ENCODE results near the gene BMP6. TPM values are rescaled to one million over a fixed set of nuclear protein-coding genes. Genes with fewer than 3 reads are reported as not detected.
"Not testable (repeated sequence)": the region's sequence is repeated elsewhere in the genome, so short reads cannot be mapped to it uniquely, and the experiment has no call there.

The BMP6 gene
- polyA plus RNA-seq, 1 donor (not counting 4 experiments of a cell fraction or from before 2014, with no cell fraction given) = 0.05 TPM

DNA sequence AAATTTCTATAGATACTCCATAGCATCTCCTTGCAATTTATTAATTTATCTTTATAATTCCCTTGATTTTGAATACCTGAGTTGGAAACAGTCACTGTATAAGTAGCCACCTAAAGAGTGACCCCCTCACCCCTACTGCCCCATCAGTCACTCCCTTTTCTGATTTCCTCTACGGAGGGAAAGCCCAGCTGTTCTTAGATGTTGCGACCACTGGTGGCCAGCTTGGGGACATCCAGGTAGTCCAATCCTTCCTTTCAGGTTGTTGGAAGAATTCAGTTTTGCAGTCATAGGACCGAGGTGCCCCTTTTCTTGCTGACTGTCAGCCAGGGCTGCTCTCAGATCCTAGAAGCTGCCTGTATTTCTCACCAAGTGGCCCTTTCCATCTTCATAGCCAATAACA lies 87.8 kb downstream of the BMP6 start:
- Histone ChIP-seq H3K36me3 (ENCODE audit: control insufficient read depth in 2 of 2, extremely low read depth in 1 of 2, insufficient read depth in 2 of 2, low read length in 2 of 2) (no peaks in the 10 kb centered on the region), H2AFZ (ENCODE audit: control insufficient read depth, low read length) (no peak overlapping the region), H3K27ac (ENCODE audit: control insufficient read depth, insufficient read depth, low read length) (no peak overlapping the region), H3K9ac (ENCODE audit: control insufficient read depth, extremely low read depth, insufficient read depth, low read length) (no peak overlapping the region), H3K9me3 (ENCODE audit: control insufficient read depth, low read depth, low read length) (no peaks in the 10 kb centered on the region), H3K79me2 (ENCODE audit: control insufficient read depth, insufficient read depth, low read length) (no peaks in the 10 kb centered on the region), H3K27me3 (ENCODE audit: control insufficient read depth, extremely low read depth, insufficient read depth, low read length) (no peaks in the 10 kb centered on the region), H3K4me3 (ENCODE audit: control insufficient read depth in 2 of 3, extremely low read depth in 1 of 3, insufficient read depth in 2 of 3, low read depth in 1 of 3, low read length in 3 of 3) (no peak overlapping the region), H3K4me2 (ENCODE audit: control insufficient read depth, extremely low read depth, insufficient read depth, low read depth, low read length) (no peak overlapping the region), H4K20me1 (ENCODE audit: control insufficient read depth, extremely low read depth, insufficient read depth, low read length) (no peaks in the 10 kb centered on the region), H3K9me1 (ENCODE audit: control insufficient read depth, extremely low read depth, insufficient read depth, low read length) (no peaks in the 10 kb centered on the region), H3K4me1 (ENCODE audit: control insufficient read depth, extremely low read depth, insufficient read depth, low read length) (no peaks in the 10 kb centered on the region)
- dilution Hi-C loops (cut with MboI; ENCODE audit: extremely low pct_ligation_motif_present, low sequenced_read_pairs) = no loop called here
- TF ChIP-seq EZH2 (IDR thresholded peaks at IDR 0.05; ENCODE audit: low read length) (no peak), CTCF (optimal IDR thresholded peaks at IDR 0.05 in 1 of 3, IDR thresholded peaks at IDR 0.05 in 1 of 3, conservative IDR thresholded peaks at IDR 0.05 in 1 of 3; ENCODE audit: extremely low read depth in 1 of 3, insufficient read depth in 2 of 3, low read length in 3 of 3) (no peak)
- FAIRE-seq (no peak), DNase-seq (ENCODE audit: low read depth, low spot score) (no peak)

GRCh38 chr6:7815716-7816115 lies 89.8 kb downstream of the BMP6 start:
- Histone ChIP-seq H4K20me1 (ENCODE audit: control insufficient read depth, extremely low read depth, insufficient read depth, low read length) (no peaks in the 10 kb centered on the region), H3K36me3 (ENCODE audit: control insufficient read depth in 2 of 2, extremely low read depth in 1 of 2, insufficient read depth in 2 of 2, low read length in 2 of 2) (no peaks in the 10 kb centered on the region), H3K27me3 (ENCODE audit: control insufficient read depth, extremely low read depth, insufficient read depth, low read length) (no peaks in the 10 kb centered on the region), H2AFZ (ENCODE audit: control insufficient read depth, low read length) (no peak overlapping the region), H3K79me2 (ENCODE audit: control insufficient read depth, insufficient read depth, low read length) (no peaks in the 10 kb centered on the region), H3K27ac (ENCODE audit: control insufficient read depth, insufficient read depth, low read length) (no peak overlapping the region), H3K9me1 (ENCODE audit: control insufficient read depth, extremely low read depth, insufficient read depth, low read length) (no peaks in the 10 kb centered on the region), H3K4me2 (ENCODE audit: control insufficient read depth, extremely low read depth, insufficient read depth, low read depth, low read length) (no peak overlapping the region), H3K9ac (ENCODE audit: control insufficient read depth, extremely low read depth, insufficient read depth, low read length) (no peak overlapping the region), H3K4me1 (ENCODE audit: control insufficient read depth, extremely low read depth, insufficient read depth, low read length) (no peaks in the 10 kb centered on the region), H3K9me3 (ENCODE audit: control insufficient read depth, low read depth, low read length) (no peaks in the 10 kb centered on the region), H3K4me3 (ENCODE audit: control insufficient read depth in 2 of 3, extremely low read depth in 1 of 3, insufficient read depth in 2 of 3, low read depth in 1 of 3, low read length in 3 of 3) (no peak overlapping the region)
- TF ChIP-seq CTCF (optimal IDR thresholded peaks at IDR 0.05 in 1 of 3, IDR thresholded peaks at IDR 0.05 in 1 of 3, conservative IDR thresholded peaks at IDR 0.05 in 1 of 3; ENCODE audit: extremely low read depth in 1 of 3, insufficient read depth in 2 of 3, low read length in 3 of 3) (no peak), EZH2 (IDR thresholded peaks at IDR 0.05; ENCODE audit: low read length) (no peak)
- FAIRE-seq = no peak
- DNase-seq (ENCODE audit: low read depth, low spot score) = no peak
- dilution Hi-C loops (cut with MboI; ENCODE audit: extremely low pct_ligation_motif_present, low sequenced_read_pairs) = no loop called here

DNA sequence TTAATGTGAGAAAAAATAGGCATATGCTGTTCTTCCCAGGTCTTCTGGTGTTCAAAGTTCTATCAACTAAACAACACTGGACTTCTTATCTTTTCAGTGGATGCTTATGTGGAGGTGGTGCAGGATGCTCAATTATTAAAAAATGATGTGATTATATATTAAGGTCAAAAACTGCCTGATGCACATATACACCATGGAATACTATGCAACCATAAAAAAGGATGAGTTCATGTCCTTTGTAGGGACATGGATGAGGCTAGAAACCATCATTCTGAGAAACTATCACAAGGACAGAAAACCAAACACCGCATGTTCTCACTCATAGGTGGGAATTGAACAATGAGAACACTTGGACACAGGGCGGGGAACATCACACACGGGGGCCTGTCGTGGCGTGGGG lies 91.3 kb downstream of the BMP6 start:
- H3K4me2 ChIP-seq (ENCODE audit: control insufficient read depth, extremely low read depth, insufficient read depth, low read depth, low read length); H3K36me3 ChIP-seq (ENCODE audit: control insufficient read depth in 2 of 2, extremely low read depth in 1 of 2, insufficient read depth in 2 of 2, low read length in 2 of 2); H3K4me3 ChIP-seq (ENCODE audit: control insufficient read depth in 2 of 3, extremely low read depth in 1 of 3, insufficient read depth in 2 of 3, low read depth in 1 of 3, low read length in 3 of 3); dilution Hi-C loops (cut with MboI; ENCODE audit: extremely low pct_ligation_motif_present, low sequenced_read_pairs); H4K20me1 ChIP-seq (ENCODE audit: control insufficient read depth, extremely low read depth, insufficient read depth, low read length); H3K27ac ChIP-seq (ENCODE audit: control insufficient read depth, insufficient read depth, low read length); FAIRE-seq; H3K9me1 ChIP-seq (ENCODE audit: control insufficient read depth, extremely low read depth, insufficient read depth, low read length); H3K4me1 ChIP-seq (ENCODE audit: control insufficient read depth, extremely low read depth, insufficient read depth, low read length); H3K79me2 ChIP-seq (ENCODE audit: control insufficient read depth, insufficient read depth, low read length); H2AFZ ChIP-seq (ENCODE audit: control insufficient read depth, low read length); H3K9ac ChIP-seq (ENCODE audit: control insufficient read depth, extremely low read depth, insufficient read depth, low read length); DNase-seq (ENCODE audit: low read depth, low spot score); H3K27me3 ChIP-seq (ENCODE audit: control insufficient read depth, extremely low read depth, insufficient read depth, low read length); H3K9me3 ChIP-seq (ENCODE audit: control insufficient read depth, low read depth, low read length): not testable (repeated sequence)

All from keratinocyte (primary cell).